Right ventricle myocardium inferior (tissue), 1 donor: ENCODE measurements around the gene GABRG2. TPM values are rescaled to one million over a fixed set of nuclear protein-coding genes. Genes with fewer than 3 reads are reported as not detected.
"Not testable (repeated sequence)": the region's sequence is repeated elsewhere in the genome, so short reads cannot be mapped to it uniquely, and the experiment has no call there.

Experiments used
- ATAC-seq: fragments of 200-7000 bp; cut with Tn5 transposase; one replicate; pipeline ENCODE4 v1.9.1; 2020; ENCODE audit warnings: mild to moderate bottlenecking, moderate library complexity
- DNase-seq: peaks from one replicate; pipeline ENCODE4 v3.0.0; 2021; ENCODE audit errors: missing footprints
- intact Hi-C: fragments of 100-400 bp; cut with DNase I; formaldehyde crosslinking; loops from one replicate; pipeline ENCODE4 v1.11.0; 2022
- long read RNA-seq: library from polyadenylated mRNA; unstranded; transcript quantifications from one replicate; pipeline ENCODE4 v2.0.0, GENCODE V29; 2021
- total RNA-seq: library from RNA; stranded (reverse); fragmentation: NEBNext Ultra II Directional; extraction: Animal tissue kit (Norgen Biotek cat#: 25700); gene quantifications from one replicate; pipeline ENCODE4 v1.2.1, GENCODE V29; 2021
- donor health status: DM: no; HTN: yes; CAD: no; lungs with severe emphysema.

Gene GABRG2
- total RNA-seq, result not detected
- long read RNA-seq, result 0 reads

DNA sequence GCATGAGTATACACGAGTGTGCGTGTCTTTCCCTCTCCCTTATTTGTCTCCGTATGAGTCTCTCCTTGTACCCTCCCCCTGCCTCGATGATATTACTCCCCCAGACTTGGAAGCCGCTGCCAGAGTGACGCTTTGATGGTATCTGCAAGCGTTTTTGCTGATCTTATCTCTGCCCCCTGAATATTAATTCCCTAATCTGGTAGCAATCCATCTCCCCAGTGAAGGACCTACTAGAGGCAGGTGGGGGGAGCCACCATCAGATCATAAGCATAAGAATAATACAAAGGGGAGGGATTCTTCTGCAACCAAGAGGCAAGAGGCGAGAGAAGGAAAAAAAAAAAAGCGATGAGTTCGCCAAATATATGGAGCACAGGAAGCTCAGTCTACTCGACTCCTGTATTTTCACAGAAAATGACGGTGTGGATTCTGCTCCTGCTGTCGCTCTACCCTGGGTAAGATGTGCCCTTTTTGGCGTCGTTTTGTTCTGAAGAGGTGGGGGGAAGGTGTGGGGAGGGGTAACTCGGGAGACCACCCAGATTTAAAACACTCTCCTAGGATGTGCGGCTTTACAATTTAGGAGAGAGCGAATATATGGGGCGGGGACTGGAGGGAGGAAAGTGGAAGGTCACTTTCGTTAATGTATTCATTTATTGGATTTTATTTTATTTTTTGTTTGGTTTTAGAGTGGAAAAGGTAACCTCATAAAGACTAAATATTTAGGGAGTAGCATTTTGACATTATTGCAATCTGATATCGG, at the start of gene GABRG2:
Gene GABRG2 (plus strand): TSS at position 119 of the 757 bp plus-strand sequence. CDS start 227 bp downstream, at position 346.
- intact Hi-C loops, result no loop called here
- no peak for ATAC-seq
- DNase-seq, result no peak

DNA sequence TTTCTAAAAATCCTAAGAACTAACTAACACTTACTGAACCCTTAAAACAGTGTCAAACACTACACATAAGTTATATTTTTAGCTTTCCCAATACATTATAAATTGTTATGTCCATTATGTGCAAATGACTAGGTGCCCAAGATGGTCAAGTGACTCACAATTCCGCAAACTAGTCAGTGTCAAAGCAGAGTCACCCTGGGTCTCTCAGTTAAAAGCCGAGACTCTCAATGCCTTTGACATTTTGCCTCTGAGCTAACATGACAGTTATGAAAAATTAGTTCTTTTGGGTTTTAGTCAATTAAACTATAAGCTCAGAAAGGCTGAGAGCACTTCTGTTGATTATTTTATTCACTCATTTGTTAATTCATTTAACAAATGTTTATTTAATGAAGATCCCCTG, 42.3 kb upstream of the GABRG2 start:
- intact Hi-C loops, result no loop called here
- ATAC-seq, result no peak
- no peak for DNase-seq

DNA sequence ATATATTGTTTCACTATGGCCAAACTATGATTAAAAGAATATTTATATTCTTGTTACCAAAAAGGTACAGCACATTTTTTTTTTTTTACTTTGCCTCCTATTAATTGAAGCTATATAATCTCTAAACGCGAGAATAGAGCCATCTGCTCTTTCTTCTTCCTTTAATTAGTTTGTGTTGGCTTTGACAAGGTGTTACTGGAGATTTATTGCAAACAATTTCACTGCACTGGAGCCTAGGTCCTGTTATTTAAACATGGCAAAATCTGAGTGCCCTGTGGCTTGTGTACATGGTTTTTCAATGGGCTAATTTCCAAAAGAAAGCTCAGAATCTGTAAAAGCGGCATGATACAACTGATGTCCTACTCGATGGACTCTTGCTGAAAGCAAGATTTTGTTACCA, 40.8 kb upstream of the GABRG2 start:
- ATAC-seq (no peak), DNase-seq (no peak)
- intact Hi-C loops, result no loop called here

DNA sequence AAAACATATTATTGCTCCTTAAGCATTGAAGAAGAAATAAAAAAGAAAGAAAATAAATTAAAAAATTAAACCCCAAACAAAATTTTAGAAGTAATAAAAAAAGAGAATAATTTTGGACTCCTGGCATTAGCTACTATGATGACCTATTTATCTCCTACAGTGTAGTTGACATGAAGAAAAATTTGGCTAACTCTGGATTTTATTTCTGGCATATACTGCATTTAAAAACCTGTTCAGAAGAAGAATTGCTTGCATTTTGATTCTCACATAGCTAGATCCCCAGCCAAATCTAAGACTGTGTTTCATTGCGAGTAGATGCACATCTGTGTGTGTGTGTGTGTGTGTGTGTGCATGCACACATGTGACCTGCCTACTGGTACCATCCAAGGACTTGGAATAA, 30.1 kb upstream of the GABRG2 start:
- DNase-seq, result no peak
- no peak for ATAC-seq
- intact Hi-C loops, result no loop called here

DNA sequence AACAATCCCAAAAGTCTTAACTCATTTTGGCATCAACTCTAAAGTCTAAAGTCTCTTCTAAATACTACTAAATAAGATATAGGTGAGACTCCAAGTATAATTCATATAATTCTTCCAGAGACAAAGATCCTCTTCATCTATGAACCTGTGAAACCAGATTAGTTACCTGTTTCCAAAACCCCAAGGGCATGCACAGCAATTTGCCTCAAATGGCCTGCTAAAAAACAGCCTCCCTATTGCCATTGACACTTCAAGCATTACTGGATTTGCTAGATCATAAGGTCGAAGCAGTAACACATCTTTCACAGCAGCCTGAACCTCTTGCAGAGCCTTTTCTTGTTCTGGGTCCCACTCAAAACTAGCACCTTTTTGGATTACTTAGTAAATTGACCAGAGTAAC, 20.3 kb upstream of the GABRG2 start:
- intact Hi-C loops, result no loop called here
- ATAC-seq, result no peak
- DNase-seq, result no peak

DNA sequence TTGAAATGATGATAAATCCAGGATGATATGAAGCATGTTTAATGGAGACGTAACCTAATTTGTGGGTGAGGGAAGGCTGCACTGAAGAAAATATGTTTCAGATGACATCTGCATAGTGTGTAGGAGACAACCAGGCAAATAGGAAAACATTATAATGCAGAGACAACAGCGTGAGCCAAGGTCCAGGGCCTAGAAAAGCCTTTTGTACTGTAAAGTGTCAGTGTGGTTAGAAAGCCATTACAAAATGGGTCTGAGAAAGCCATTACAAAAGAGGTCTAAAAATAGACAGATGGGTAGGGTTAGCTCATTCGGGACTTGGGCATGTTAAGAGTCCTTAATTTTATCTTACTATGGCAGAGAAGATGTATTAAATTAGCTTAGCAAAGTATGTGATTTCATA, 14.9 kb upstream of the GABRG2 start:
- ATAC-seq (no peak), DNase-seq (no peak)
- intact Hi-C loops, result no loop called here

DNA sequence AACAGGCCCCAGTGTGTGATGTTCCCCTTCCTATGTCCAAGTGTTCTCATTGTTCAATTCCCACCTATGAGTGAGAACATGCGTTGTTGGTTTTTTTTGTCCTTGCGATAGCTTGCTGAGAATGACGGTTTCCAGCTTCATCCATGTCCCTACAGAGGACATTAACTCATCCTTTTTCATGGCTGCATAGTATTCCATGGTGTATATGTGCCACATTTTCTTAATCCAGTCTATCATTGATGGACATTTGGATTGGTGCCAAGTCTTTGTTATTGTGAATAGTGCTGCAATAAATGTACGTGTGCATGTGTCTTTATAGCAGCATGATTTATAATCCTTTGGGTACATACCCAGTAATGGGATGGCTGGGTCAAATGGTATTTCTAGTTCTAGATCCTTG, 12.5 kb upstream of the GABRG2 start:
- intact Hi-C loops, ATAC-seq, DNase-seq: not testable (repeated sequence)

DNA sequence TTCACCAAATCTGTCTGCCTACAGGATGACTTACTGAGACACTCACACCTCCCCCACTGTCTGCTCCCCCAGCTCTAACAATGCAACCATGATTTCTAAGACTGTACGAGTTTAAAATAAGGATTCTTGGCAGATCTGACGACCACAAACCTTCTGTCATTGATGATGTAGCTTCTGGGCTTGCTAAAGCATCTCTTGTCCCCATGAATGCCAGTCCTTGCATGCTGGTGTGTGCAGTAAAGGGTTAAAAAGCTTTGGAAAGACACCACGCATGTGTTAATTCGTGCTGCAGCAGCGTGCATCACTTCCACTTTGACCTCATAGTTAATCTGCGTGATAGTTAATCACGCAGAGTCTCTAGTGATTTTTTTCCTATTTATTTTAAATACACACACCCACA, 411 bp upstream of the GABRG2 start:
- intact Hi-C loops, result no loop called here
- DNase-seq (no peak), ATAC-seq (no peak)

DNA sequence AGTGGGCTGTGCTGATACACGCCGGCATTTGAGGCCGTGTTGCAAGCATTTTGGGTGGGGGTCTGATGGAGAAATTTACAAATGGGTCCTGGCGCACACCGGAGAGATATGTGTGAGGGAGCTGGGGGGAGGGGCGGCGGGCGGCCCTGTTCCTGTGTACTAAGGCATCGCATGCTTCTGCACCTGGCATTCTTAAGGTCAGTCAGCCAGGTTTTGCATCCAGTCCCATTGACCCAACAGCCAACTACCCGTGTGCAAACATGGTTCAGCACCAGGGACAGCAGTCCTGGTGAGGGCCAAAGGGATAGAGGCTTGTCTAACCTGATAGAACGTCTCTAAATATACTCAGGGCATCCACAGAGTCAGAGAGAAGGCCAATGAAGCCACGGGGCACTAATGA, 839 bp downstream of the GABRG2 start:
- intact Hi-C loops, result no loop called here
- ATAC-seq, result no peak
- peak; percentile 21 for DNase-seq

DNA sequence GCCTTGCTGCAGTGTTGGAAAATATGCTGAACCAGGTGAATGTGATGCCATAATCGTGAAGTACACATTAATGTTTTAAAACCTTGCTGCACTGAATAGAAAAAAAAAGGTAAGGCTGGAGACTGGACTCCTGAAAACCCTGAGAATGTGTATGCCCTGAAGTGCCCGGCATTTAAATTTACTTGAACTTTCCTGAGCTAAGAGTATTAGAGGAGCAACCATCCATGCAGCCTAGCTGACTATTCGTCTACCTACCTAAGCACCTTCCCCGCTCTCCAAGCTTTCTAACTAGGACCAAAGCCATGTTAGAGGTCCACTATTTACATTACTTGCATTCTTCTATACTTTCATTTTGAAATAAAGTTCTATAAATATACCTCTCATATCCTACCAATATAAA, 1.4 kb downstream of the GABRG2 start:
- DNase-seq (no peak), ATAC-seq (no peak)
- intact Hi-C loops, result no loop called here

DNA sequence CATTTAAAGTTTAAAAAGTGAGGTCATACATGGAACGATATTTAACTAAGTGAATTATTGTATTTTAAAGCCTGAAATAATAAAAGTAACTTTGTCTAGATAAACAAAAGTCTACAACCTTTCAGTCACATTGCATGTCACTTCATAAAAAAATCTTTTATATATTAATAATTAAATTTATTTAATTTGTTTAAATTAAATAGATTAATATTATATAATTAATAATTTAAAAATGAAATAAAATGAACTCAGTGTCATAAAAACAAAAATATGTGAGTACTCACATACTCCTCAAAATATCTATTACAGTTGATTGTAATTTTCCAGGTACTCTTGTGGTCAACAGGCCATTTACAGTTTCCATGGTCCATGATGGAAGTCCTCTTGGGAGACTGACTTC, 11.2 kb downstream of the GABRG2 start:
- ATAC-seq (no peak), DNase-seq (no peak)
- intact Hi-C loops, result no loop called here

DNA sequence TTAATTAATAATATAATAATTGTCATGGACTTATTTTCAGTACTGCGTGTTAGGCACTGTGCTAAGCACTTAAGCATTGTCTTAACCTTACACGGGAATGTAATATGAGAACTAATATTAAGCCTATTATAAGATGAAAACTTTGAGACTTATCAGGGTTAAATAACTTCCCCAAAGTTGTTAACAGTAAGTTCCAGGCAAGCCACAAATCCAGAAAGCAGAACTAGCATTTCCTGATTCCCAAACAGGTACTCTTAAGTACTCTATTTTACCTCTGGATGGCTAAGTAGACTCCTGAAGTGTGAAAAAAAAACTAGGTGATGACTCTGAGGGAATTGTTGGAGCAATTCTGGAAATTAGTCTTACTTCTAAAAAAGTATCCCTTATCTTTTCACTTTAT, 23.8 kb downstream of the GABRG2 start:
- ATAC-seq, result no peak
- intact Hi-C loops, result no loop called here
- DNase-seq, result no peak

DNA sequence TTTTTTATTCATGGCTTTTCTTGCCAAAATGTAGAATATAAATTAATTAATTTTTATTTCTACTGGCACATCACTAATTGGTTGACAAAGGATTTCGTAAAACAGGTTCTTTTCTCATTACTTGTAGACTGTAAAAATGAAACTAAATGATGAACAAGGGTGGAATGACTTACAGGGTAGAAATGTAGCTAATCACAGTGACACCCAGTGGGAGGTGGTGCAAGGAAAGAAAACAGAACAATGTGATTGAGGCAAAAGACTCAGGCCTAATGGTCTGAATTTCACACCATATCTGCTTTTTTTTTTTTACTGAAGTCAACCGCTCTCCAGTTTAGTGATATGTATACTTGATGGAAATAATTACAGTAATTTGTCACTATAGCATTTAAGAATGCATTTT, 28.9 kb downstream of the GABRG2 start:
- intact Hi-C loops, result no loop called here
- ATAC-seq (no peak), DNase-seq (no peak)

DNA sequence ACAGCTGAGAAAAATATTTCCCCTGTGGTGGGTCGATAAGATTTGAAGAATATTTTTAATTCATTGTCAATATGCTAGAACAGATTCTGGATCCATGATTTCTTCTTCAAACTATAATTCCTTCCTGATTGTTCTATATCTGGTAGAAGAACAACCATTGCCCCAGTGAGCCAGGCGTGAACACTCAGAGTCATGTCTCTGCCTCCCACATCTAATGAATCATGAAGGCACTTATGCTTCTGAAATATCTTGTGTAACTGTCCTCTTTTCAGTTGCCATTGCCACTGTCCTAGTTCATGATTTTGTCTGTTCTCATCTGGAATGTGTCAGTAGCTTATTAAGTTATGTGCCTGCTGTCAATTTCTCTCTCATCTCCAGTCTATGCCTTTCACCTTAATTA, 40.0 kb downstream of the GABRG2 start:
- intact Hi-C loops, result no loop called here
- no peak for ATAC-seq
- no peak for DNase-seq

DNA sequence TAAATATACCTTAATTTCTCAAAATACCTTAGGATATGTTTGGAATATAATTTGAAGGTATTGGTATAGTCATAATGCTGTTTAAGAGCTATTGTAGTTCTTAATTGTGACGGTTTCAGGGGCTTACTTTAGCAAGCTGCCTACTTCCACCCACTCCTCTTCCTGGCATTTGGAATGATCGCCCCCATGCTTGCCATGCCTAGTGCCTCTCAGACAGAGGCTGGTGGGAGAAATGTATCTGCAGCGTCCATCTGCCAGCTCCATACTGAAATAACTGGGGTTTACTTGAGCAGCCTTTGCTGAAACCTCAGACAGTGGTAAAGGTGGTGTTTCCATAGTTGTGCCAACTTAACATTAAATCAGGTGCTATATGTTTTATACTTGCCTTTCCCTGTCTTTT, 52.2 kb downstream of the GABRG2 start:
- ATAC-seq, result no peak
- intact Hi-C loops, result no loop called here

DNA sequence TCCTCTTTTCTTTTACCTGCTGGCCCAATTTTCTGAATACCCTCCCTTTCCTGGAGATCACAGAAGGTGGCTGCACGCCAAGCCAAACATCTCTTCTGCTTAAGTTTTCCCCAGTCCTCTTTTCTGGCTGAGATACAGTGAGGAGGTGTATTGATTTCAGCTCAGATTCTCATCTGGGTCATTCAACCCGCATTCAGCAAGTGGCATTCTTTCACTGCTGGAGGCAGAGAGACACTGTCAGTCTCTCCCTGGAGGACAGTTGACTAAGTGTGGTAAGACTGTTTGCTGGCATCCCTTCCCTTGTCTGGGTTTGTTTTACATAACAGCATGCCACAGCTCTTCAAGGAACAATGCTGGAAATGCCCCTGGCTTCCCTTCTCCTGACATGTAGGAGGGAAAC, 60.5 kb downstream of the GABRG2 start:
- DNase-seq (no peak), ATAC-seq (no peak)
- intact Hi-C loops, result no loop called here

More for the DNA sequence above, 52.2 kb downstream of the GABRG2 start:
- no peak for DNase-seq

DNA sequence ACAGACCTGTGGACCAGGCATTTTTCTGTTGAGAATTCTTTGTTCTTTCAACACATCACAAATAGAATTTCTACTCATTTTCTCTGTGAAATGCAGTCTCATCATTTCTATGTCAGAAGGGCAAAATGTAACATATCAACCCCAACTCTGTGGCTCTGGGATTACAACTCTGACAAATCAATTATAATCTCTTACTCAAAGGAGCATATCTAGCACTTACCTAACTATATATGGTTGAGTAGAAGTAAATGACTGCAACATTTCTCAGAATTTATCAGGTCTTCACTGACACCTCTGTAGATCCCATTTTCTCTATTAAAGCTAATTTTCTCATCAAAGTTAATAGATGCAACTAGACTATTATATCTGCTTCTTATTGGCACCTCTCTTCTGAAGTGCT, 64.8 kb downstream of the GABRG2 start:
- no peak for DNase-seq
- no peak for ATAC-seq

DNA sequence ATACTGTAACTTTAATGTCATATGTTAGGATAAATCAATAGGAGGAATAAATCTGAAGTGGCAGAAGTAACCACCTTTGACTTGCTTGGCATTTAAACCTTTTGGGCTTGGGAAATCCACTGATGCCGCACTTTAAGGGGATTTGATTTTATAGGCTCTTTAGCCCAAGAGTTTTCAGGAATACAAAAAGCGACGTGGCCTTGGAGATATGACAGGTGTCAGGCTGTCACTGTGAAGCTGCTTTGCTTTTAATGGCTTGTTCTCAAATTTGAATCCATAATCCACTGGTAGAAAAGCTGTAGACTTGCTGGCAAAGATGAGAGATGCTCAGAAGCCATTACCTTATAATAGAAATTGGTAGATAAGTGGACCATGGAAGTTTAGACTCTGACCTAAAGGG, 71.6 kb downstream of the GABRG2 start:
- no peak for ATAC-seq
- intact Hi-C loops, result no loop called here
- DNase-seq, result no peak

More for the DNA sequence above, 64.8 kb downstream of the GABRG2 start:
- intact Hi-C loops, result no loop called here

DNA sequence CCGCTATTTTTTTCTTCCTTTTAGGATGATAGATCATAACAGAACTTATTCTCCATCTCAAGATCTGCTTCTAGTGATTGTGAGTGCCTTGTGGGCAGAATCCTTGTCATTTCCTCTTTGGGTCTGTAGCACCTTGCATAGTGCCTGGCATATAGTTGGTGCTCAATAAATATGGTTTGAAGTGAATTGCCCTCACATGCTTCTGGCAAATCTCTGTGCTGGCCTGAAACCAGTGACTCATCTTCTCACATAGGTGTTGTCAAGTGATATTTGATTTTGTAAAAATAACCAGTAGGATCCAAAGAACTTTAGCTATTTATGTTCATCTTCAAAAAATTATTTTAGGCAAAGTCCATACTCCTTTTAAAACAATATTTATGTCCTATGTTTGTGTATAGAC, 86.7 kb downstream of the GABRG2 start:
- ATAC-seq, result no peak
- intact Hi-C loops, result no loop called here
- DNase-seq, result no peak

DNA sequence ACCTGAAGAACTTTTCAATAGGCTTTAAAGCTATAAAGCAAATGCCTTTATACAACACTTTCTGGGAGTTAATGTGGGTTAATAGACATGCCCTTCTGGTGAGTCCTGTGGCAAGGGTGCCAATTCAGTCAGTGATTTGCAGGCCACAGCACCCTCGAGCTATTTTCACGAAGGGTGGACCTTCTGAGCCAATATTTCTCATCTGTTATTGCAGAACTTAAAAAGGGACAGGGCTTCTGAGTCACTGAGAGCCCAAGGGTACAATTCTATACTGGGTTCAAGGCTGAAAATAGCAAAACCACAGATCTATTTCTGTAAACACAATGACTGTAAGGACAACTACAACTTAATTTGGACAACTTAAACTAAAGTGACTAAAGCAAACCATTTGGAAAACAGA, 92.8 kb downstream of the GABRG2 start:
- ATAC-seq (no peak), DNase-seq (no peak)
- intact Hi-C loops, result no loop called here

DNA sequence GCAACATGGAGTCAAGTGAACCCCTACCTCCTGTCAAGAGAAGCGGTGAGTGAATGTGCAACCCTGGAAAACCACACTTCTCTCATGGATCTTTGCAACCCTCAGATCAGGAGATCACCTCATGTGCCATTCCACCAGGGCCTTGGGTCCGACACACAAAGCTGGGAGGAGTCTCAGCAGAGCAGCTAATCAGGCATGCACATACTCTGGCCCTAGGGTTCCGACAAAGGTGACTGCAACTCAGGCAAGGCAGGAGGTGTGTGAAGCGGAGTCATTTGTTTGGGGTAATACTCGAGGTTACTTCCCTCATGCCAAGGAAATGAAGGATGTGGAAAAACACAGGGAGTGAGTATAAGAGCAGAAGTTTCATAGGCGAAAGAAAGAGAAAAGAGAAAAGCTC, 96.1 kb downstream of the GABRG2 start:
- DNase-seq, result no peak
- no peak for ATAC-seq
- intact Hi-C loops, result no loop called here
